ENCODE measurements around the gene CYFIP2. TPM values are rescaled to one million over a fixed set of nuclear protein-coding genes. Genes with fewer than 3 reads are reported as not detected.

CYFIP2 gene
- polyA plus RNA-seq, 1 donor from 2014 or later, result 59.7 TPM

GRCh38 chr5:157294407-157295091 is 28.6 kb downstream of the CYFIP2 start:
- Histone ChIP-seq H3K9ac (ENCODE audit: low read length) (no peak overlapping the region), H3K36me3 (ENCODE audit: insufficient read depth, low read length) (peaks cover 13% of the 10 kb centered on the region), H2AFZ (ENCODE audit: low read depth, low read length) (no peak overlapping the region), H3K27me3 (ENCODE audit: insufficient read depth, low read depth, low read length) (no peaks in the 10 kb centered on the region), H4K20me1 (ENCODE audit: insufficient read depth) (no peaks in the 10 kb centered on the region), H3K4me3 (ENCODE audit: low read length) (no peak overlapping the region), H3K4me2 (ENCODE audit: low read length) (no peak overlapping the region), H3K9me3 (ENCODE audit: low read length) (no peaks in the 10 kb centered on the region), H3K27ac (ENCODE audit: low read length) (no peak overlapping the region), H3F3A (ENCODE audit: insufficient read depth, low read length, poor library complexity, severe bottlenecking) (no peaks in the 10 kb centered on the region), H3K9me2 (ENCODE audit: insufficient read depth, low read length) (no peaks in the 10 kb centered on the region), H3K79me2 (replicated peaks; ENCODE audit: insufficient read depth, low read length) (no peaks in the 10 kb centered on the region)
- no peak for TF ChIP-seq MXI1 (conservative IDR thresholded peaks at IDR 0.05; ENCODE audit: poor library complexity, severe bottlenecking)
- TF ChIP-seq TAF1 (IDR thresholded peaks at IDR 0.05; ENCODE audit: low read depth), result no peak
- TF ChIP-seq REST (IDR thresholded peaks at IDR 0.05; ENCODE audit: borderline replicate concordance), result no peak
- TF ChIP-seq EP300 (conservative IDR thresholded peaks at IDR 0.05; ENCODE audit: poor library complexity, severe bottlenecking), result no peak
- TF ChIP-seq SMC3 (conservative IDR thresholded peaks at IDR 0.05; ENCODE audit: poor library complexity), result no peak
- no peak for TF ChIP-seq RAD21 (conservative IDR thresholded peaks at IDR 0.05)
- TF ChIP-seq POLR2AphosphoS5 (IDR thresholded peaks at IDR 0.05), result no peak

- no peak overlapping the region for H3K4me2 ChIP-seq (ENCODE audit: low read length)
- H2AFZ ChIP-seq (ENCODE audit: low read depth, low read length), result no peak overlapping the region
- H3K9me3 ChIP-seq (ENCODE audit: low read length), result no peaks in the 10 kb centered on the region
- no peak overlapping the region for H3K9ac ChIP-seq (ENCODE audit: low read length)
- H3K27ac ChIP-seq (ENCODE audit: low read length), result no peak overlapping the region
- TF ChIP-seq EP300 (conservative IDR thresholded peaks at IDR 0.05; ENCODE audit: poor library complexity, severe bottlenecking), result no peak
- no peak for TF ChIP-seq CTCF (IDR thresholded peaks at IDR 0.05; ENCODE audit: poor library complexity, severe bottlenecking)
- TF ChIP-seq EZH2 (IDR thresholded peaks at IDR 0.05; ENCODE audit: borderline replicate concordance, insufficient read depth, low read length, poor library complexity, severe bottlenecking), result no peak
- TF ChIP-seq MXI1 (conservative IDR thresholded peaks at IDR 0.05; ENCODE audit: poor library complexity, severe bottlenecking), result no peak
- no peak for TF ChIP-seq SMC3 (conservative IDR thresholded peaks at IDR 0.05; ENCODE audit: poor library complexity)
- TF ChIP-seq RAD21 (conservative IDR thresholded peaks at IDR 0.05), result no peak
- no peak for TF ChIP-seq TAF1 (IDR thresholded peaks at IDR 0.05; ENCODE audit: low read depth)
- TF ChIP-seq REST (IDR thresholded peaks at IDR 0.05; ENCODE audit: borderline replicate concordance), result no peak
- no peak for TF ChIP-seq POLR2AphosphoS5 (IDR thresholded peaks at IDR 0.05)
- no peaks in the 10 kb centered on the region for H3K79me2 ChIP-seq (replicated peaks; ENCODE audit: insufficient read depth, low read length)
- no peaks in the 10 kb centered on the region for H4K20me1 ChIP-seq (ENCODE audit: insufficient read depth)
- no peaks in the 10 kb centered on the region for H3F3A ChIP-seq (ENCODE audit: insufficient read depth, low read length, poor library complexity, severe bottlenecking)
- no peak overlapping the region for H3K4me3 ChIP-seq (ENCODE audit: low read length)
- H3K36me3 ChIP-seq (ENCODE audit: insufficient read depth, low read length), result peaks cover 13% of the 10 kb centered on the region
- no peaks in the 10 kb centered on the region for H3K9me2 ChIP-seq (ENCODE audit: insufficient read depth, low read length)
- no peaks in the 10 kb centered on the region for H3K27me3 ChIP-seq (ENCODE audit: insufficient read depth, low read depth, low read length)
Observed at GRCh38 chr5:157295247-157295646, 29.3 kb downstream of the CYFIP2 start.
